Measurements from ENCODE around the gene BCAS1.

The BCAS1 gene

GRCh38 chr20:54108817-54109216, 38.4 kb upstream of the BCAS1 start:
- TF ChIP-seq ARNTL (CRISPR knock-in tag; IDR thresholded peaks at IDR 0.05; ENCODE audit: borderline replicate concordance, low read depth): no peak
- TF ChIP-seq ZC3H10 (CRISPR knock-in tag; IDR thresholded peaks at IDR 0.05): no peak
- TF ChIP-seq, protein P1, sequence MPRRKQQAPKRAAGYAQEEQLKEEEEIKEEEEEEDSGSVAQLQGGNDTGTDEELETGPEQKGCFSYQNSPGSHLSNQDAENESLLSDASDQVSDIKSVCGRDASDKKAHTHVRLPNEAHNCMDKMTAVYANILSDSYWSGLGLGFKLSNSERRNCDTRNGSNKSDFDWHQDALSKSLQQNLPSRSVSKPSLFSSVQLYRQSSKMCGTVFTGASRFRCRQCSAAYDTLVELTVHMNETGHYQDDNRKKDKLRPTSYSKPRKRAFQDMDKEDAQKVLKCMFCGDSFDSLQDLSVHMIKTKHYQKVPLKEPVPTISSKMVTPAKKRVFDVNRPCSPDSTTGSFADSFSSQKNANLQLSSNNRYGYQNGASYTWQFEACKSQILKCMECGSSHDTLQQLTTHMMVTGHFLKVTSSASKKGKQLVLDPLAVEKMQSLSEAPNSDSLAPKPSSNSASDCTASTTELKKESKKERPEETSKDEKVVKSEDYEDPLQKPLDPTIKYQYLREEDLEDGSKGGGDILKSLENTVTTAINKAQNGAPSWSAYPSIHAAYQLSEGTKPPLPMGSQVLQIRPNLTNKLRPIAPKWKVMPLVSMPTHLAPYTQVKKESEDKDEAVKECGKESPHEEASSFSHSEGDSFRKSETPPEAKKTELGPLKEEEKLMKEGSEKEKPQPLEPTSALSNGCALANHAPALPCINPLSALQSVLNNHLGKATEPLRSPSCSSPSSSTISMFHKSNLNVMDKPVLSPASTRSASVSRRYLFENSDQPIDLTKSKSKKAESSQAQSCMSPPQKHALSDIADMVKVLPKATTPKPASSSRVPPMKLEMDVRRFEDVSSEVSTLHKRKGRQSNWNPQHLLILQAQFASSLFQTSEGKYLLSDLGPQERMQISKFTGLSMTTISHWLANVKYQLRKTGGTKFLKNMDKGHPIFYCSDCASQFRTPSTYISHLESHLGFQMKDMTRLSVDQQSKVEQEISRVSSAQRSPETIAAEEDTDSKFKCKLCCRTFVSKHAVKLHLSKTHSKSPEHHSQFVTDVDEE (CRISPR knock-in tag; IDR thresholded peaks at IDR 0.05): no peak
- no peak for TF ChIP-seq ZNF70 (CRISPR knock-in tag; IDR thresholded peaks at IDR 0.05)
- no peak for TF ChIP-seq TOX (CRISPR knock-in tag; IDR thresholded peaks at IDR 0.05; ENCODE audit: borderline replicate concordance)
- TF ChIP-seq, protein P2, sequence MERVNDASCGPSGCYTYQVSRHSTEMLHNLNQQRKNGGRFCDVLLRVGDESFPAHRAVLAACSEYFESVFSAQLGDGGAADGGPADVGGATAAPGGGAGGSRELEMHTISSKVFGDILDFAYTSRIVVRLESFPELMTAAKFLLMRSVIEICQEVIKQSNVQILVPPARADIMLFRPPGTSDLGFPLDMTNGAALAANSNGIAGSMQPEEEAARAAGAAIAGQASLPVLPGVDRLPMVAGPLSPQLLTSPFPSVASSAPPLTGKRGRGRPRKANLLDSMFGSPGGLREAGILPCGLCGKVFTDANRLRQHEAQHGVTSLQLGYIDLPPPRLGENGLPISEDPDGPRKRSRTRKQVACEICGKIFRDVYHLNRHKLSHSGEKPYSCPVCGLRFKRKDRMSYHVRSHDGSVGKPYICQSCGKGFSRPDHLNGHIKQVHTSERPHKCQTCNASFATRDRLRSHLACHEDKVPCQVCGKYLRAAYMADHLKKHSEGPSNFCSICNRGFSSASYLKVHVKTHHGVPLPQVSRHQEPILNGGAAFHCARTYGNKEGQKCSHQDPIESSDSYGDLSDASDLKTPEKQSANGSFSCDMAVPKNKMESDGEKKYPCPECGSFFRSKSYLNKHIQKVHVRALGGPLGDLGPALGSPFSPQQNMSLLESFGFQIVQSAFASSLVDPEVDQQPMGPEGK (CRISPR knock-in tag; IDR thresholded peaks at IDR 0.05; ENCODE audit: borderline replicate concordance): no peak
- ATAC-seq: no peak

- TF ChIP-seq BACH2 (CRISPR knock-in tag; IDR thresholded peaks at IDR 0.05; ENCODE audit: borderline replicate concordance) (no peak), ZNF565 (CRISPR knock-in tag; conservative IDR thresholded peaks at IDR 0.05; ENCODE audit: low read depth) (no peak), CSDC2 (CRISPR knock-in tag; IDR thresholded peaks at IDR 0.05) (no peak), ESRRG (CRISPR knock-in tag; IDR thresholded peaks at IDR 0.05) (no peak), ARNTL (CRISPR knock-in tag; IDR thresholded peaks at IDR 0.05; ENCODE audit: borderline replicate concordance, low read depth) (no peak), RARB (CRISPR knock-in tag; IDR thresholded peaks at IDR 0.05) (no peak), TCF4 (CRISPR knock-in tag; IDR thresholded peaks at IDR 0.05; ENCODE audit: borderline replicate concordance) (no peak), ZNF8 (CRISPR knock-in tag; IDR thresholded peaks at IDR 0.05) (no peak), TOX (CRISPR knock-in tag; IDR thresholded peaks at IDR 0.05; ENCODE audit: borderline replicate concordance) (no peak), CSRNP3 (CRISPR knock-in tag; IDR thresholded peaks at IDR 0.05) (no peak), GLIS3 (CRISPR knock-in tag; IDR thresholded peaks at IDR 0.05) (no peak), ISL1 (CRISPR knock-in tag; IDR thresholded peaks at IDR 0.05) (no peak), ZC3H10 (CRISPR knock-in tag; IDR thresholded peaks at IDR 0.05) (no peak), SNAI2 (CRISPR knock-in tag; IDR thresholded peaks at IDR 0.05) (no peak)
- TF ChIP-seq, protein P2 (CRISPR knock-in tag; IDR thresholded peaks at IDR 0.05; ENCODE audit: borderline replicate concordance): no peak
- TF ChIP-seq, protein P3, sequence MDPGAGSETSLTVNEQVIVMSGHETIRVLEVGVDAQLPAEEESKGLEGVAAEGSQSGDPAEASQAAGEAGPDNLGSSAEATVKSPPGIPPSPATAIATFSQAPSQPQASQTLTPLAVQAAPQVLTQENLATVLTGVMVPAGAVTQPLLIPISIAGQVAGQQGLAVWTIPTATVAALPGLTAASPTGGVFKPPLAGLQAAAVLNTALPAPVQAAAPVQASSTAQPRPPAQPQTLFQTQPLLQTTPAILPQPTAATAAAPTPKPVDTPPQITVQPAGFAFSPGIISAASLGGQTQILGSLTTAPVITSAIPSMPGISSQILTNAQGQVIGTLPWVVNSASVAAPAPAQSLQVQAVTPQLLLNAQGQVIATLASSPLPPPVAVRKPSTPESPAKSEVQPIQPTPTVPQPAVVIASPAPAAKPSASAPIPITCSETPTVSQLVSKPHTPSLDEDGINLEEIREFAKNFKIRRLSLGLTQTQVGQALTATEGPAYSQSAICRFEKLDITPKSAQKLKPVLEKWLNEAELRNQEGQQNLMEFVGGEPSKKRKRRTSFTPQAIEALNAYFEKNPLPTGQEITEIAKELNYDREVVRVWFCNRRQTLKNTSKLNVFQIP (CRISPR knock-in tag; IDR thresholded peaks at IDR 0.05; ENCODE audit: borderline replicate concordance, low read depth): no peak
- TF ChIP-seq, protein P1 (CRISPR knock-in tag; IDR thresholded peaks at IDR 0.05): no peak
- TF ChIP-seq, protein P4, sequence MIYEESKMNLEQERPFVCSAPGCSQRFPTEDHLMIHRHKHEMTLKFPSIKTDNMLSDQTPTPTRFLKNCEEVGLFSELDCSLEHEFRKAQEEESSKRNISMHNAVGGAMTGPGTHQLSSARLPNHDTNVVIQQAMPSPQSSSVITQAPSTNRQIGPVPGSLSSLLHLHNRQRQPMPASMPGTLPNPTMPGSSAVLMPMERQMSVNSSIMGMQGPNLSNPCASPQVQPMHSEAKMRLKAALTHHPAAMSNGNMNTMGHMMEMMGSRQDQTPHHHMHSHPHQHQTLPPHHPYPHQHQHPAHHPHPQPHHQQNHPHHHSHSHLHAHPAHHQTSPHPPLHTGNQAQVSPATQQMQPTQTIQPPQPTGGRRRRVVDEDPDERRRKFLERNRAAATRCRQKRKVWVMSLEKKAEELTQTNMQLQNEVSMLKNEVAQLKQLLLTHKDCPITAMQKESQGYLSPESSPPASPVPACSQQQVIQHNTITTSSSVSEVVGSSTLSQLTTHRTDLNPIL (CRISPR knock-in tag; IDR thresholded peaks at IDR 0.05; ENCODE audit: low read depth): no peak
- no peak for ATAC-seq
These were observed 37.9 kb upstream of the BCAS1 start for GRCh38 chr20:54108326-54108642.
